ENCODE data around the gene HES2. TPM values are rescaled to one million over a fixed set of nuclear protein-coding genes. Genes with fewer than 3 reads are reported as not detected.

The HES2 gene
- total and polyA plus RNA-seq, 4 donors, result 0.10 TPM; not detected in 3

DNA sequence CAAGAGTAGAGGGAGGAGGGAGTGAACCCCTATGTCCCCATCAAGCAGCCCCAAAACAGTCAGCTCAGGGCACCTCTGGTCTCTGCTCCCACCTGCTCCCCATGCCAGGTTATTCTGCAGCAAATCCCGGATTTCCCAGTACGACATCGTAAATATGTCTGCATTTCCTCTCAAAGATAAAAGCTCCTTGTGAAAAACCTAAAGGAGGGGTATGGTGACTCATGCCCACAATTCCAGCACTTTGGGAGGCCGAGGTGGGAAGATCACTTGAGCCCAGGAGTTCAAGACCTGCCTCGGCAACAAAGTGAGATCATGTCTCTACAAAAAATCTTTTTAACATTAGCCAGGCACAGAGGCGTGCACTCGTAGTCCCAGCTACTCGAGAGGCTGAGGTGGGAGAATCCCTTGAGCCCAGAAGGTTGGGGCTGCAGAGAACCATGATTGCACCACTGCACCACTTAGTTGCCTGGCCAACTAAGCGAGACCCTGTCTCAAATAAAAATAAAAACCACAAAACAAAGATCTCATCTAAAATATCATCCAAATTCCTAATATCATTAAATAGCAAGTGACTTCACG, 33.3 kb downstream of the HES2 start:
- DNase-seq (ENCODE audit: low spot score), result no peak
- H3K4me1 ChIP-seq (ENCODE audit: control insufficient read depth in 4 of 4, insufficient read depth in 4 of 4, low read length in 3 of 4), result peaks cover 0 to 1% (median 0%) of the 10 kb centered on the region in 4 donors
- H3K27ac ChIP-seq (ENCODE audit: low read depth in 1 of 2, low read length in 2 of 2), result no peak overlapping the region
- H3K36me3 ChIP-seq (ENCODE audit: control insufficient read depth in 4 of 4, insufficient read depth in 3 of 4, low read depth in 1 of 4, low read length in 3 of 4), result no peaks in the 10 kb centered on the region
- TF ChIP-seq NR2F2 (IDR thresholded peaks at IDR 0.05), result no peak
- no peak for TF ChIP-seq HNF4G (IDR thresholded peaks at IDR 0.05)
- no peak for TF ChIP-seq JUND (IDR thresholded peaks at IDR 0.05)
- TF ChIP-seq REST (IDR thresholded peaks at IDR 0.05), result no peak
- no peak for TF ChIP-seq RXRA (IDR thresholded peaks at IDR 0.05)
- no peak for TF ChIP-seq YY1 (IDR thresholded peaks at IDR 0.05)
- no peak for TF ChIP-seq HNF4A (conservative IDR thresholded peaks at IDR 0.05)
- TF ChIP-seq EGR1 (IDR thresholded peaks at IDR 0.05; ENCODE audit: low read depth in 2 of 2), result no peak
- TF ChIP-seq CTCF (IDR thresholded peaks at IDR 0.05; ENCODE audit: low read depth, low read length, missing input control), result no peak
- no peak for TF ChIP-seq SP1 (IDR thresholded peaks at IDR 0.05)
- TF ChIP-seq RAD21 (IDR thresholded peaks at IDR 0.05), result no peak
- no peak for TF ChIP-seq ZBTB33 (IDR thresholded peaks at IDR 0.05)
- TF ChIP-seq GABPA (IDR thresholded peaks at IDR 0.05 in 1 of 2, conservative IDR thresholded peaks at IDR 0.05 in 1 of 2), result no peak
- no peak for TF ChIP-seq FOXA1 (IDR thresholded peaks at IDR 0.05)
- no peak for TF ChIP-seq FOXA2 (IDR thresholded peaks at IDR 0.05)
- TF ChIP-seq, protein P1, sequence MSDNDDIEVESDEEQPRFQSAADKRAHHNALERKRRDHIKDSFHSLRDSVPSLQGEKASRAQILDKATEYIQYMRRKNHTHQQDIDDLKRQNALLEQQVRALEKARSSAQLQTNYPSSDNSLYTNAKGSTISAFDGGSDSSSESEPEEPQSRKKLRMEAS (IDR thresholded peaks at IDR 0.05), result no peak
- TF ChIP-seq, protein P2, sequence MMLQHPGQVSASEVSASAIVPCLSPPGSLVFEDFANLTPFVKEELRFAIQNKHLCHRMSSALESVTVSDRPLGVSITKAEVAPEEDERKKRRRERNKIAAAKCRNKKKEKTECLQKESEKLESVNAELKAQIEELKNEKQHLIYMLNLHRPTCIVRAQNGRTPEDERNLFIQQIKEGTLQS (IDR thresholded peaks at IDR 0.05), result no peak
- TF ChIP-seq TAF1 (conservative IDR thresholded peaks at IDR 0.05), result no peak
- no peak overlapping the region for H3K4me3 ChIP-seq (ENCODE audit: low read depth in 1 of 3, low read length in 3 of 3)
- H3K27me3 ChIP-seq (ENCODE audit: control insufficient read depth in 4 of 4, insufficient read depth in 4 of 4, low read length in 3 of 4), result no peaks in the 10 kb centered on the region
- 87% methylated on average over 10 of the region's 10 CpGs for WGBS
- no peak overlapping the region for H3K9ac ChIP-seq (ENCODE audit: low read depth in 1 of 2, low read length in 2 of 2)
- no peaks in the 10 kb centered on the region for H3K9me3 ChIP-seq (ENCODE audit: control insufficient read depth in 4 of 4, low read length in 3 of 4)

All from liver (tissue), 9 donors.